ENCODE data around the gene KRTAP5-4.
A peak's percentile ranks its signal among the peaks of the same experiment; 100 is the strongest.
"Not testable (repeated sequence)": the region's sequence is repeated elsewhere in the genome, so short reads cannot be mapped to it uniquely, and the experiment has no call there.

Gene KRTAP5-4

DNA sequence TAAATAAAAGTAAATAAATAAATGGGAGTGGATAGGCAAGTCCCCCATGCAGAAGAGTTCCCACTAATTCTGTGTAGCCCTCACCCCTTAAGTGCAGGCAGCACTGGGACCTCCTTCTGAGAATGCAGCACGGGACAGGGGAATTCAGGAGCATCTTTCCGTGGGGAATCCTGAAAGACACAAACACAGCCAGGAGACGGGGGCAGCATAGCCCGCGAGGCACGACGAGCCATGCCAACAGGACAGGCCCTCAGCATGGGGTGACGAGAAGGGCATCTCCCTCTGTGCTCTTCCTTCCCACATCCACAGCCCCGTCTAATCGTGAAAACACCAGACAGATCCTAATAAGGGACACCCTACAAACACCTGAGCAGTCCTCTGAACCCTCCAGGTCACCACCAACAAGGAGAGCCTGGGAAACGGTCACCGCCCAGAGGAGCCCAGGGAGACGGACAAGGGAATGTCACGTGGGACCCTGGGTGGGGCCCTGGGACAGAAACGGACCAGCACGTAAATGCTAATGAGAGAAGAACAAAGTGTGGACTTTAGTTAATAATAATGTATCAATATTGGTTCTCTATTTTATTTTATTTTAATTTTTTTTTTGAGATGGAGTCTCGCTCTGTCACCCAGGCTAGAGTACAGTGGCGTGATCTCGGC is 14.5 kb upstream of the KRTAP5-4 start:
- DNase-seq, result no peak

DNA sequence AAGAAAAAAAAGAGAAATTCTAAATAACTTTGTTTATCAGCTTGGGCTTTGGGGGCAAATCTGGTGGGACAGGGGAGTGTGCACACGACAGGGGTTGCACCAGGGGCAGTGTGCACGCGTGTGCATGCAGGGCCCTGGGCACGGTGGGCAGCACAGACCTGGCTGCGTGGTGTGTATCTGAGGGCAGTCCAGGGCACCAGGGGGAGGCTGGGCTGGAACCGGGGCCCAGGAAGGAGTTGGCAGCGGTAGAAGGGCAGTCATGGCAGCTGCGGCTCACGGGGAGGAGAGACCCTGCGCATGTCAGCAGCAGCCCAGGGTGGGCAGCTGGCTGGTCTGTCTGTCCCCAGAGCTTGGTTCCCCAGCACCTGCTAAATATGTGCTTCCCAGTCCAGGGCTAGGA is 11.9 kb upstream of the KRTAP5-4 start:
- no peak for DNase-seq

- no peak for DNase-seq
Observed at GRCh38 chr11:1632053-1632714, 10.2 kb upstream of the KRTAP5-4 start.

DNA sequence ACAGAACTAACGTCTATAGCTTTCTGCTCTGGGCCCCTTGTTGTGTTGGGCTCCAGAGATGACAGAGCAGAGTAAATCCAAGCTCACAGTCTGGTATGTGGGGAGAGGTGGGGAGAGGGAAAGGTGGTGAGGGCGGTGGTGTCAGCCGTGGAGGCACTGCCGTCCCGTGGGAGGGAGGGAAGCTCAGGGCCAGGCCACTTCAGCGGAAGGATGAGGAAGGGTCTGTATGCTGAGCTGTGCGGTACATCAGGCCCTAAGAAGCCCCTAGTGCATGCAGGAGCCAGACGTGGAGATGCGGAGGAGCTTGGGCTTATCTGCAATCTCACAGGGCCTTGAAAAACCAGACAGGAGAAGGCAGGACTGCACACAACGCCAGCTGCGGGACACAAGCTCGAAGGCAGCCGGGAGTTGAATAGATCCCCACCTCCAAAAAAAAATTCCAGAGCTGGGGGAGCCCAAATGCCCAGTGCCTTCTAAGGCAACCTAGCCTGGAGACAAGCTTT is 9.2 kb upstream of the KRTAP5-4 start:
- no peak for DNase-seq

DNA sequence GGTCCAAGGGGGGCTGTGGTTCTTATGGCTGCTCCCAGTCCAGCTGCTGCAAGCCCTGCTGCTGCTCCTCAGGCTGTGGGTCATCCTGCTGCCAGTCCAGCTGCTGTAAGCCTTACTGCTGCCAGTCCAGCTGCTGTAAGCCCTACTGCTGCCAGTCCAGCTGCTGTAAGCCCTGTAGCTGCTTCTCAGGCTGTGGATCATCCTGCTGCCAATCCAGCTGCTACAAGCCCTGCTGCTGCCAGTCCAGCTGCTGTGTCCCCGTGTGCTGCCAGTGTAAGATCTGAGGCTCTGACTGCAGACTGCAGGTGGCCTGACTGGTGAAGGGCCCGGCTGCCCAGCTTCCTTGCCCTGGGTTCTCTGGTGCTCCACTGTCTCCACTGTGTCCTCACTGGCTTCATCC is 8.3 kb upstream of the KRTAP5-4 start:
- no peak for DNase-seq

GRCh38 chr11:1629326-1630185 is 7.6 kb upstream of the KRTAP5-4 start, which contains the start of gene KRTAP5-5:
TSS of gene KRTAP5-5 (plus strand) at chr11:1629775. CDS start at chr11:1629841, 66 bp downstream.
- DNase-seq, result no peak

DNA sequence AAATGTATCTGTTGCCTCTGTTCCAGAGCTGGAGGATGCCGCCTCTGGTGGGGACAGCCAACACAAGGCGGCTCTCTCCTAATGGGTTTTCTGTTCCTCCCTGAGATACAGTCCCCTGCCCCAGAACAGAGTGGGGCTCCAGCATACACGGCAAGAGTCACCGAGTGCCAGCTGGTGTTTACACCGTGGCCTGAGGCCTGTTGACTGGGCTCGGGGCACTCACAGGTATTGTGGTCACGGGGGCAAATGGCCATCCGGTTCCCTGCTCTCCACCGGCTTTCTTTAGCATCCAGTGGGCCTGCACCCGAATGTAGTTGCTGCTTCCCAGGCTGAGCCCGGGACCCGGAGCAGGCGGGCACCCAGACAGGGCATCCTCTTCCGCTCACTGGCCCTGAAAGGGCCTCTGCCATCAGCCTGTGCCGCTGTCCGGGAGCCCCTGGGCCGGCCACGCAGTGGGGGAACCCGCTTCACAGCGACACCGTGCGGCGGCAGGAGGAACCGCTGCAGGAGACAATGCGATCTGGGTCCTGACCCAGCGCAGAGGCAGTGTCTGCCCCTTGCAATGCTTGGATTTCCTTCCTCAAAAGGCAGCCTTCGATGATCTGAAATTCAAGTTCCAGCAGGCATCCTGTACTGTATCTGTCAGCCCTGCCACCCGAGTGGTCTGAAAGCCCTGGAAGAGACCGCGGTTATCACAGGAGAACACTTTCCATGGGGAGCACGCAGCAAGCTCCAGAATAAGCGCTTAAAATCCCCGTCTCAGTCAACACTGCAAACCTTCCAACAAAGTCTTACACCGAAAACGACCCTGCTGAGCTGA is 6.8 kb upstream of the KRTAP5-4 start:
- peak; percentile 65 for DNase-seq

DNA sequence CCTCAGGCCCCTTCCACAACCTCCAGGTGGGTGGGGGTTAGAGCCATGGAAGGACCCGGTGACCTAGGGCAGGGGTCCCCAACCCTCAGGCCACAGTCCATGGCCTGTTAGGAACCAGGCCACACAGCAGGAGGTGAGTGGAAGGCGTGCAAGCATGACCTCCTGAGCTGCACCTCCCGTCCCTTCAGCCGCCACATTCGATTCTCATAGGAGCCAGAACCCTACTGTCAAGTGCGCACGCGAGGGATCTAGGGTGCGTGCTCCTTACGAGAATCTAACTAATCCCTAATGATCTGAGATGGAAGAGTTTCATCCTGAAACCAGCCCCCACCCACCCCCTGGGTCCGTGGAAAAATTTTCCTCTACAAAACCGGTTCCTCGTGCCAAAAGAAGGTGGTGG is 3.6 kb upstream of the KRTAP5-4 start:
- DNase-seq, result no peak

DNA sequence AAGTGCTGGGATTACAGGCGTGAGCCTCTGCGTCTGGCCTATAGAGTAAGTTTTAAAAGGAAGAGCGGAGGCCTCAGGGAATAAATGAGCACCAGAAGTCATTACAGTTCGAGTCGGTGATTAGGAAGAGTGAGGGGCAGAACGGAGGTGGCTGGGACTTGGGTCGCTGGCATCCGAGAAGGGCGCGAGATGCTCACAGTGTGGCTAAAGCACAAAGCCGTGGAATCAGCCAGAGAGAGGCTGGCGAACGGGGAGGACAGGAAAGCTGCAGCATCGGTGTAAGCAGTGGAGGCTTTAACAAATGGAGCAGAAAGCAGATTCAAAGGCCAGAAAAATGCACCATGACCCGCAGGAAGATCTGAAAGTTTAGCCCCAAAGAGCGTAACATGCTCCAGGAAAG is 2.7 kb upstream of the KRTAP5-4 start:
- no peak for DNase-seq

DNA sequence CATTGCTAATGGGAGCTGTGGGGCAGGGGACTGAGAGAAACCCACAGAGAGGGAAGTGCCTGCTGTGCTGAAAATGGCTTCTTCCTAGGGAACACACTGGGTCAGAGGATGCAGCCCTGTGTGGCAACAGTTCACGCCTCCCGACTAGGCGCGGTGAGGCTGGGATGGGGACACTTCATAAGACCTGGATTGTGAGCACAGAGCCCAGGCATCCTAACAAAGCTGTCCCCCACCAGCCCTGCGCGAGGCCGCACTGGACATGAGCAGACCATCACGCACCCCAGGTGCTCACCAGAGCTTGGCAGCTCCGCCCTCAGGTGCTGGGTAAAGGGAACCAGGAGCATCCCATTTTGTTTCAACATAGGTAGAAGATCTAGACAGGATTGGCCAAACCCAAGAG is 1.8 kb upstream of the KRTAP5-4 start:
- DNase-seq, result no peak

DNA sequence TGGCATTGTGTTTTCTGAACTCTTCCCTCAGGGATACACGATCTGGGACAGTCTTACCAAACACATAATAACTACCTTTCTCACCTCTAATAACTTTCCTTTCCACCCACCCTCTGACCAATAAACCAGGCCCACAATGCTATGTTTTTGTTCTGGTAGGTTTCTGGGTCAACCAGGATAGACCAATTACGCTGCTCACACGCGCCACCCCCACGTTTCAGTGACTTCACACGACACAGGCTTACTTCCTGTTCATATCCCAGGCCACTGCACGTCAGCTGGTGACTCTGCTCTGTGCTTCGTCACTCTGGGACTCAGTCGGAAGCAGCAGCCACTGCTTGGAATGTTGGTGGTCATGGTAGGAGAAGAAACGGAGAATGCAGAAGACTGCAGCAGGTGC is 2.5 kb downstream of the KRTAP5-4 start:
- DNase-seq, result peak; percentile 23

DNA sequence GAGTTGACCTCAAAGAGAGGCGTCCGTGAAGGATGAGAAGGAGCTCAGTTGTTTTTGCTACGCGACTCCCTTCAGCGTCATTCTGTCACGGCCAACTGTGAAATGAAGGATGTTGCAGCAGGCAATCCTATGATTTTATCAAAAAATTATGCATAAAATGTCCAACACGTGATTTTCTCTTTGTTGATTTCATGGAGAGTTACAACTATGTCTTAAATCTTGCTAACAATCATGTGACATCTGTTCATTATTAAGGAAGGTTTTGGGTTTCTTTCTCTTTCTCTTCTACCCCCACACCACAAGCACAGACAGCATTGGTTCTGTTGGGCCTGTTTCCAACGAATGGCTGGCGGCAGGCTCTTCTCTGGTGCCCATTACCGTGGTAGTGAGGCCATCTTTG is 3.7 kb downstream of the KRTAP5-4 start:
- no peak for DNase-seq

DNA sequence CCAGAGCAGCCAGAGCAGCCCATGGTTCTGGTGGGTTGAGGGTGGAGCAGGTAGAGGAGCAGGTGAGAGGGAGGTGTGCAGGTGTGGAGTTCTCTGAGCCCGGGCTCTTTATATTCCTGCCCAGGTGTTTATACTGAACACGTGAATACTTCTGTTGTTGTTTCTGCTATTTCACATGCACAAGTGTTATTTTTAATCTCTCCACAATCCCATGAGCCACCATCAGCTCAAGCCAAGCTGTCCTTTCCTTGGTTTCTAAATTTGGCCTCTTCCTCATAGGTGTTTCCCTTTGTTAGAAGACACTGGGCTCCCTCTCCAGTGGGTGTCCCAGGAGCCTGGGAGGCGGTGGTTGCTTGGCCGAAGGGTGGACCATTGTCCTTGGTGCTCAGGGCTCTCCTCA is 13.6 kb downstream of the KRTAP5-4 start, which contains the start of gene KRTAP5-3:
KRTAP5-3 (minus strand) TSS at position 101 of the 400 bp plus-strand sequence; CDS start at position 23, 78 bp downstream.
- DNase-seq, result no peak

GRCh38 chr11:1607901-1608300 is 14.0 kb downstream of the KRTAP5-4 start:
- DNase-seq, result not testable (repeated sequence)

GRCh38 chr11:1607156-1607845 is 14.6 kb downstream of the KRTAP5-4 start:
- not testable (repeated sequence) for DNase-seq

- DNase-seq, result peak; percentile 24
Observed at GRCh38 chr11:1605923-1606322, 16.0 kb downstream of the KRTAP5-4 start.

DNA sequence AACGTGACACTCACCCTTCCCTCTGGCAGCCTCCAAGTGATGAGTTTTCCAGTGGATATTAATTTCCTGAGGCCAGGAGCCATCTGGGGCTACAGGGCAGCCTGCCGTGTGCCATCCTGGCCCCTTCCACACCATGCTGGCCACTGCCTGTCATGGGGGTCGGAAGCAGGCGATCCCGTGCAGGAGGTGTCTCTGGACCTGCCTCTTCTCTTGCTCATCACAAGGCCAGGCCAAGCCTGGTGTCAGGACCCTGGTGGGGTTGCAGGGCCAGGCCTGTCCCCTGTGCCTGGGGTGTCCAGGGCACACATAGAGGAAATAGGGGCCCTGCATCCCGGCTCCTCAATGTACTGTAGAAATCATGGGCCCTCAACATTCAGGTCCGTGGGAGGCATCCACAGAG is 17.2 kb downstream of the KRTAP5-4 start:
- DNase-seq, result no peak

- DNase-seq, result no peak
Observed at GRCh38 chr11:1604181-1604580, 17.8 kb downstream of the KRTAP5-4 start.

GRCh38 chr11:1603629-1604028 is 18.3 kb downstream of the KRTAP5-4 start:
- DNase-seq, result no peak

DNA sequence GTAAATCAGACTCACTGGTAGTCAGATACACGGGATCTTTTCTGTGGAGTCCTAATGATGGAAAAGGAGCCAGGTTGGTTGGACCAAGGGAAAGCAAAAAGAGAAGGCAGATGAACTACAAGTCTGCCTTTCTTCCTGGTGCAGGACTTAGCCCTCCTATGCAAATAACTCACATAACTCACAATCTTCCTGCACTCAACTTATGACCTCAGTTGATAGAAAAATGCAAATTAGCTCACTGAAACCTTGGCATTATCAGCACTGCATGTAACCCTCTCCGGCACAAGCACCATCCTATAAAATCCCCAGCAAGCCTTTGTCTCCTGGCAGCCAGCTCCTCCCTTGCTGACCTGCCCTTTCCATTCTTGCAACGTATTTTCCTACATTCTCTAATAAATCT is 20.3 kb downstream of the KRTAP5-4 start:
- not testable (repeated sequence) for DNase-seq

- no peak for DNase-seq
Observed at GRCh38 chr11:1600626-1601025, 21.3 kb downstream of the KRTAP5-4 start.

GRCh38 chr11:1598816-1599215 is 23.1 kb downstream of the KRTAP5-4 start:
- no peak for DNase-seq
